H9 (cell line): ENCODE data around the gene VLDLR. TPM values are rescaled to one million over a fixed set of nuclear protein-coding genes. Genes with fewer than 3 reads are reported as not detected.

Source experiments
- DNase-seq: peaks from one replicate; pipeline ENCODE4 v3.0.0-alpha.2; 2017
- H2AFZ ChIP-seq: one replicate; pipeline ENCODE4 v1.6.1; 2013; ENCODE audit warnings: mild to moderate bottlenecking, low read length, control low read depth, moderate library complexity
- H2AK5ac ChIP-seq: 2 replicates; pipeline ENCODE4 v1.6.1; 2013; ENCODE audit warnings: low read length, control low read depth, mixed read lengths; ENCODE audit not compliant: insufficient read length
- H2BK120ac ChIP-seq: one replicate; pipeline ENCODE4 v1.6.1; 2013; ENCODE audit warnings: low read depth, mild to moderate bottlenecking, low read length, control low read depth, inconsistent platforms; ENCODE audit not compliant: poor library complexity, severe bottlenecking
- H2BK12ac ChIP-seq: 2 replicates; pipeline ENCODE4 v1.6.1; 2013; ENCODE audit warnings: low read length, control low read depth, mixed read lengths, low read depth; ENCODE audit not compliant: insufficient read length
- H2BK15ac ChIP-seq: 2 replicates; pipeline ENCODE4 v1.6.1; 2013; ENCODE audit warnings: low read depth, low read length, control low read depth
- H2BK20ac ChIP-seq: one replicate; pipeline ENCODE4 v1.6.1; 2013; ENCODE audit warnings: low read depth, mild to moderate bottlenecking, low read length, control low read depth, inconsistent platforms; ENCODE audit not compliant: poor library complexity, severe bottlenecking
- H2BK5ac ChIP-seq: 2 replicates; pipeline ENCODE4 v1.6.1; 2013; ENCODE audit warnings: low read length, control low read depth, mixed read lengths; ENCODE audit not compliant: insufficient read length
- H3K14ac ChIP-seq: 2 replicates; pipeline ENCODE4 v1.6.1; 2013; ENCODE audit warnings: low read length, control low read depth; ENCODE audit not compliant: insufficient read depth
- H3K18ac ChIP-seq: 2 replicates; pipeline ENCODE4 v1.6.1; 2013; ENCODE audit warnings: low read depth, mild to moderate bottlenecking, mixed read lengths, low read length, control low read depth; ENCODE audit not compliant: insufficient read length
- H3K23ac ChIP-seq: 2 replicates; pipeline ENCODE4 v1.6.1; 2013; ENCODE audit warnings: low read length, control low read depth, mixed read lengths, low read depth; ENCODE audit not compliant: insufficient read length
- H3K23me2 ChIP-seq: 2 replicates; pipeline ENCODE4 v1.6.1; 2013; ENCODE audit warnings: low read depth, mild to moderate bottlenecking, mixed read lengths, low read length, control low read depth; ENCODE audit not compliant: insufficient read length, poor library complexity, severe bottlenecking
- H3K27ac ChIP-seq: 2 replicates; pipeline ENCODE4 v1.5.1; 2013; ENCODE audit warnings: low read length, control low read depth, mixed read lengths, low read depth; ENCODE audit not compliant: insufficient read length
- H3K27me3 ChIP-seq: 2 replicates; pipeline ENCODE4 v1.6.1; 2013; ENCODE audit warnings: low read length, control low read depth, inconsistent platforms; ENCODE audit not compliant: insufficient read depth
- H3K4ac ChIP-seq: 2 replicates; pipeline ENCODE4 v1.6.1; 2013; ENCODE audit warnings: low read depth, mild to moderate bottlenecking, control low read depth, inconsistent platforms, low read length, moderate library complexity
- H3K4me1 ChIP-seq: 2 replicates; pipeline ENCODE4 v1.6.1; 2013; ENCODE audit warnings: low read length, control low read depth, inconsistent platforms; ENCODE audit not compliant: insufficient read depth
- H3K4me2 ChIP-seq: 2 replicates; pipeline ENCODE4 v1.6.1; 2013; ENCODE audit warnings: low read length, control low read depth, mixed read lengths; ENCODE audit not compliant: insufficient read length, insufficient read depth
- H3K56ac ChIP-seq: 2 replicates; pipeline ENCODE4 v1.6.1; 2013; ENCODE audit warnings: low read depth, mild to moderate bottlenecking, mixed read lengths, low read length, control low read depth; ENCODE audit not compliant: insufficient read length
- H3K79me1 ChIP-seq: 2 replicates; pipeline ENCODE4 v1.6.1; 2013; ENCODE audit warnings: low read depth, mild to moderate bottlenecking, moderate library complexity, low read length, control low read depth, inconsistent platforms; ENCODE audit not compliant: insufficient read depth, poor library complexity, severe bottlenecking
- H3K79me2 ChIP-seq: 2 replicates; pipeline ENCODE4 v1.6.1; 2013; ENCODE audit warnings: low read length, control low read depth, inconsistent platforms; ENCODE audit not compliant: insufficient read depth
- H3K9ac ChIP-seq: 2 replicates; pipeline ENCODE4 v1.6.1; 2013; ENCODE audit warnings: low read length, control low read depth, mixed read lengths; ENCODE audit not compliant: insufficient read length; ENCODE audit errors: extremely low read depth
- H3K9me3 ChIP-seq: one replicate; pipeline ENCODE4 v1.6.1; 2013; ENCODE audit warnings: low read depth, low read length, inconsistent platforms; ENCODE audit not compliant: control insufficient read depth
- H3T11ph ChIP-seq: one replicate; pipeline ENCODE4 v1.6.1; 2013; ENCODE audit warnings: mild to moderate bottlenecking, low read length, control low read depth, inconsistent platforms
- H4K20me1 ChIP-seq: one replicate; pipeline ENCODE4 v1.6.1; 2013; ENCODE audit not compliant: control insufficient read depth, insufficient read length, insufficient read depth
- H4K5ac ChIP-seq: 2 replicates; pipeline ENCODE4 v1.6.1; 2013; ENCODE audit warnings: low read depth, mild to moderate bottlenecking, mixed read lengths, low read length, control low read depth; ENCODE audit not compliant: insufficient read length
- H4K8ac ChIP-seq: replicated peaks from 2 replicates; pipeline ENCODE4 v1.6.1; 2013; ENCODE audit warnings: low read length, control low read depth, mixed read lengths, low read depth; ENCODE audit not compliant: insufficient read length
- H4K91ac ChIP-seq: 2 replicates; pipeline ENCODE4 v1.6.1; 2013; ENCODE audit warnings: low read depth, mild to moderate bottlenecking, moderate library complexity, mixed read lengths, low read length, control low read depth; ENCODE audit not compliant: insufficient read length
- H3K27ac Mint-ChIP-seq, 3 experiments: 2 replicates in 2 of 3; 3 replicates in 1 of 3; pipeline ENCODE4 v1.8.0; 2020 to 2021; ENCODE audit warnings: mixed read lengths in 3 of 3, mild to moderate bottlenecking in 1 of 3, moderate library complexity in 1 of 3
- H3K27me3 Mint-ChIP-seq: 2 replicates; pipeline ENCODE4 v1.8.0; 2021; ENCODE audit warnings: low read depth, mild to moderate bottlenecking, moderate library complexity, mixed read lengths
- H3K36me3 Mint-ChIP-seq, 3 experiments: 2 replicates in 2 of 3; 3 replicates in 1 of 3; pipeline ENCODE4 v1.8.0; 2020 to 2021; ENCODE audit warnings: low read depth in 3 of 3, mixed read lengths in 3 of 3; ENCODE audit not compliant: insufficient read depth in 1 of 3
- H3K4me1 Mint-ChIP-seq, 2 experiments: 2 replicates each; pipeline ENCODE4 v1.8.0; 2020; ENCODE audit warnings: mixed read lengths in 2 of 2
- H3K4me3 Mint-ChIP-seq, 2 experiments: 2 replicates in 1 of 2; 3 replicates in 1 of 2; pipeline ENCODE4 v1.8.0; 2020 to 2021; ENCODE audit warnings: mild to moderate bottlenecking in 2 of 2, mixed read lengths in 2 of 2, moderate library complexity in 1 of 2
- H3K9me3 Mint-ChIP-seq, 2 experiments: 2 replicates in 1 of 2; 3 replicates in 1 of 2; pipeline ENCODE4 v1.8.0; 2020; ENCODE audit warnings: mild to moderate bottlenecking in 2 of 2, mixed read lengths in 2 of 2, moderate library complexity in 1 of 2
- CTCF ChIP-seq: fragments of 200-600 bp; sonication (generic); conservative IDR thresholded peaks from 3 replicates; pipeline ENCODE4 v1.8.0; 2021; ENCODE audit warnings: antibody characterized with exemption, mild to moderate bottlenecking
- WGBS: extraction: QIAGEN DNeasy Blood & Tissue Kit; methylation state at CpG from one replicate; pipeline ENCODE4 v1.1.7; 2013; ENCODE audit warnings: missing lambda C conversion rate, low lambda C conversion rate, mixed read lengths; ENCODE audit not compliant: insufficient read length; ENCODE audit errors: extremely low coverage; 5-methylcytosine and 5-hydroxymethylcytosine counted together
- long read RNA-seq: library from polyadenylated mRNA; unstranded; transcript quantifications from one replicate; pipeline ENCODE4 v2.0.0, GENCODE V29; 2020
- total RNA-seq: library from RNA; stranded (reverse); gene quantifications from 2 replicates; pipeline ENCODE4 v1.2.1, GENCODE V29; 2021

The VLDLR gene
- 16.6 and 19.1 TPM in 2 replicates for total RNA-seq
- long read RNA-seq, full-length matches to known transcripts: 18 of 27 reads
- long read RNA-seq, partial matches to known transcripts: 3 of 27 reads
- long read RNA-seq, other reads (novel, unspliced or antisense): 6 of 27 reads

GRCh38 chr9:2621722-2622460, at the start of gene VLDLR:
Gene VLDLR (plus strand): TSS chr9:2621787. CDS start chr9:2622190, 403 bp downstream.
- H3K56ac ChIP-seq: no peak within 1 kb of the TSS
- no peak within 1 kb of the TSS for H3K27ac ChIP-seq
- peak within 1 kb of the TSS; percentile 70 for H3K18ac ChIP-seq
- H2AFZ ChIP-seq: no peak within 1 kb of the TSS
- H3K9me3 ChIP-seq: no peaks in the 10 kb centered on the region
- H3K23me2 ChIP-seq: peaks cover 19% of the 10 kb centered on the region
- H4K8ac ChIP-seq: no peak within 1 kb of the TSS
- peak within 1 kb of the TSS; percentile 94 for H2BK12ac ChIP-seq
- no peaks in the 10 kb centered on the region for H4K20me1 ChIP-seq
- Mint-ChIP-seq H3K27ac (peak within 1 kb of the TSS; percentile 89 to 94 (median 90)), H3K4me3 (peak within 1 kb of the TSS; percentile 83 to 94), H3K36me3 (peaks cover 5 to 17% (median 8%) of the 10 kb centered on the region in 3 experiments; a peak in 6 of 7 replicates), H3K27me3 (peaks cover 40% of the 10 kb centered on the region), H3K4me1 (peaks cover 31 to 47% of the 10 kb centered on the region in 2 experiments), H3K9me3 (peaks cover 0 to 4% of the 10 kb centered on the region in 2 experiments; a peak in 2 of 5 replicates)
- peak within 1 kb of the TSS; percentile 64 for H3K4me2 ChIP-seq
- 0 out of 2 replicates have a peak, but pooled peaks cover 2% of the 10 kb centered on the region for H3K27me3 ChIP-seq
- H3K79me1 ChIP-seq: peaks cover 3% of the 10 kb centered on the region
- peak; percentile 70 for DNase-seq
- no peak within 1 kb of the TSS for H4K91ac ChIP-seq
- H2BK5ac ChIP-seq: no peak within 1 kb of the TSS
- H3K79me2 ChIP-seq: peaks cover 23% of the 10 kb centered on the region
- no peak within 1 kb of the TSS for H3K4ac ChIP-seq
- TF ChIP-seq CTCF: no peak
- no peak within 1 kb of the TSS for H3T11ph ChIP-seq
- H2BK20ac ChIP-seq: no peak within 1 kb of the TSS
- no peak within 1 kb of the TSS for H2AK5ac ChIP-seq
- peak within 1 kb of the TSS; percentile 55 for H3K14ac ChIP-seq
- H4K5ac ChIP-seq: no peak within 1 kb of the TSS
- no peak within 1 kb of the TSS for H2BK15ac ChIP-seq
- H3K4me1 ChIP-seq: peaks cover 9% of the 10 kb centered on the region
- no peak within 1 kb of the TSS for H3K23ac ChIP-seq
- no CpG with 5 or more reads among the region's 72 CpGs for WGBS
- peak within 1 kb of the TSS; percentile 79 for H3K9ac ChIP-seq
- no peak within 1 kb of the TSS for H2BK120ac ChIP-seq
